Activated CD4-positive, alpha-beta T cell treated with anti-CD3 and anti-CD28 coated beads, Interleukin-2, amount 50 U/mL, for 24 hours (primary cell): ENCODE data around the gene KLHL30.

ENCODE experiments used
- DNase-seq, 2 donors: peaks; one replicate each; pipeline ENCODE4 v3.0.0-alpha.2; 2020; ENCODE audit warnings: low read depth in 1 of 2, low spot score in 1 of 2

KLHL30 gene

GRCh38 chr2:238173692-238174091 lies 35.2 kb downstream of the KLHL30 start:
- no peak for DNase-seq

GRCh38 chr2:238174291-238174690 lies 35.8 kb downstream of the KLHL30 start:
- no peak for DNase-seq

- no peak for DNase-seq
These were observed 36.2 kb downstream of the KLHL30 start for GRCh38 chr2:238174701-238175100.

GRCh38 chr2:238176613-238177012 lies 38.1 kb downstream of the KLHL30 start:
- DNase-seq = no peak

GRCh38 chr2:238180554-238180953 lies 42.1 kb downstream of the KLHL30 start:
- no peak for DNase-seq

GRCh38 chr2:238182362-238182761 lies 43.9 kb downstream of the KLHL30 start:
- no peak for DNase-seq

- no peak for DNase-seq
These were observed 45.4 kb downstream of the KLHL30 start for GRCh38 chr2:238183821-238184220.

GRCh38 chr2:238187618-238188548 lies 49.4 kb downstream of the KLHL30 start:
- no peak for DNase-seq

- no peak for DNase-seq
These were observed 52.0 kb downstream of the KLHL30 start for GRCh38 chr2:238190445-238190844.
